Measurements from ENCODE around the gene CEBPG. TPM values are rescaled to one million over a fixed set of nuclear protein-coding genes. Genes with fewer than 3 reads are reported as not detected.

CEBPG gene
- total RNA-seq, 1 experiment from 2014 or later, result 41.5 TPM

DNA sequence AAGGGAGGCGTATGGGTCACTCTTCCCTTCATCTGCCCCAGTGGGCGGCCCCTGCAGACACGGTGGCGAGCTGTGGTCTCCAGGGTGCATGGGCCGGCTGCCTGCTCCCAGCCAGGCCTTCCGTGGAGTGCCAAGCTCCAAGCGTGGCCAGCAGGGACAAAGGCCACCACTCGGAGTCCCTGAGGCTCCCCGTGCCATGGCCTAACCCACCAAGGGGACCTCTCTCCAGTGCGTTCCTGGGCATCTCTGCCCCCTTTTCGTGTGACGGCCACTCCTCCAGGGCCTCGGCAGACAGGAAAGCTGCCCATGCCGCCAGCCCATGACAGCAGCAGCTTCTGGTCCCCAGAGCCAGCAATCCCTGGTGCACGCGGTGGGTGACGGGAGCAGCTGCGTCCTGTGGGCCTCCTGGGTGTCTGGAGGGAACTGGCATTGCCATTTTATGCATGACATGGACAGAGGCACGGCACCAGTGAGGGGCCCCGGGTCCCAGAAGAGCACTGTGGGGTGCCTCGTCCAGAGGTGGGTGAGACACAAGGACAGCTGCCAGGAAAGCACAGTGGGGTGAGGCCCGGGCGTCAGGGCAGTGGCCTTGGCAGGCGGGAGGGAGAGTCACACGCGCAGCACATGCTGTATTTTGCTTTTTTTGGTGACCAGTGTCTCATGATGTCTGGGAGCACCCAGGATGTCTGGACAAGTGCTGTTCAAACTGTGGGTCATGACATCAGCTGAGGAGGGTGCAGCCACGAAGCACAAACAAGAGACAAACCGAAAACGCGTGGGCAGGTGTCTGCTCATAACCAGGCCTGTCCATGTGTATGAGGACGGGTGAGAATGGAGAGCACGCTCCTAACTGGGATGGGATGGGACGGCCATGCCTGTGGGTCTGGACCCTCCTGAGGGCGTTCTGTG is 32.3 kb downstream of the CEBPG start:
- CTCF ChIA-PET, result interaction anchor here (0.5 to 1.3 kb wide), 4 partner anchors 36 to 183 kb away, joined by 3 to 7 read pairs (median 4); no protein-coding TSS in a partner anchor
- intact Hi-C loops (cut with micrococcal nuclease; ENCODE audit: unreplicated experiment) (loop anchor here (2.0 kb wide), 1 partner anchor 165 kb away; no protein-coding TSS in a partner anchor), in situ Hi-C loops (cut with HindIII; ENCODE audit: low pct_unique_long_range_greater_than_20kb, low sequenced_read_pairs) (no loop called here)
- no peaks in the 10 kb centered on the region for H3K9me3 ChIP-seq (ENCODE audit: control insufficient read depth, insufficient read depth, low read depth, low read length)
- H3K4me3 ChIP-seq (ENCODE audit: low read depth in 2 of 2, low read length in 2 of 2), result no peak overlapping the region
- BruUV-seq (replicated peaks), result no TSS peak
- DNase-seq (ENCODE audit: low read depth, low spot score) (no peak), ATAC-seq (no peak)
- TF ChIP-seq SIN3A (IDR thresholded peaks at IDR 0.05; ENCODE audit: borderline replicate concordance, insufficient read depth, low read depth, low read length), result no peak
- TF ChIP-seq, protein P1, sequence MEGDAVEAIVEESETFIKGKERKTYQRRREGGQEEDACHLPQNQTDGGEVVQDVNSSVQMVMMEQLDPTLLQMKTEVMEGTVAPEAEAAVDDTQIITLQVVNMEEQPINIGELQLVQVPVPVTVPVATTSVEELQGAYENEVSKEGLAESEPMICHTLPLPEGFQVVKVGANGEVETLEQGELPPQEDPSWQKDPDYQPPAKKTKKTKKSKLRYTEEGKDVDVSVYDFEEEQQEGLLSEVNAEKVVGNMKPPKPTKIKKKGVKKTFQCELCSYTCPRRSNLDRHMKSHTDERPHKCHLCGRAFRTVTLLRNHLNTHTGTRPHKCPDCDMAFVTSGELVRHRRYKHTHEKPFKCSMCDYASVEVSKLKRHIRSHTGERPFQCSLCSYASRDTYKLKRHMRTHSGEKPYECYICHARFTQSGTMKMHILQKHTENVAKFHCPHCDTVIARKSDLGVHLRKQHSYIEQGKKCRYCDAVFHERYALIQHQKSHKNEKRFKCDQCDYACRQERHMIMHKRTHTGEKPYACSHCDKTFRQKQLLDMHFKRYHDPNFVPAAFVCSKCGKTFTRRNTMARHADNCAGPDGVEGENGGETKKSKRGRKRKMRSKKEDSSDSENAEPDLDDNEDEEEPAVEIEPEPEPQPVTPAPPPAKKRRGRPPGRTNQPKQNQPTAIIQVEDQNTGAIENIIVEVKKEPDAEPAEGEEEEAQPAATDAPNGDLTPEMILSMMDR (IDR thresholded peaks at IDR 0.05), result no peak
- TF ChIP-seq, protein P2, sequence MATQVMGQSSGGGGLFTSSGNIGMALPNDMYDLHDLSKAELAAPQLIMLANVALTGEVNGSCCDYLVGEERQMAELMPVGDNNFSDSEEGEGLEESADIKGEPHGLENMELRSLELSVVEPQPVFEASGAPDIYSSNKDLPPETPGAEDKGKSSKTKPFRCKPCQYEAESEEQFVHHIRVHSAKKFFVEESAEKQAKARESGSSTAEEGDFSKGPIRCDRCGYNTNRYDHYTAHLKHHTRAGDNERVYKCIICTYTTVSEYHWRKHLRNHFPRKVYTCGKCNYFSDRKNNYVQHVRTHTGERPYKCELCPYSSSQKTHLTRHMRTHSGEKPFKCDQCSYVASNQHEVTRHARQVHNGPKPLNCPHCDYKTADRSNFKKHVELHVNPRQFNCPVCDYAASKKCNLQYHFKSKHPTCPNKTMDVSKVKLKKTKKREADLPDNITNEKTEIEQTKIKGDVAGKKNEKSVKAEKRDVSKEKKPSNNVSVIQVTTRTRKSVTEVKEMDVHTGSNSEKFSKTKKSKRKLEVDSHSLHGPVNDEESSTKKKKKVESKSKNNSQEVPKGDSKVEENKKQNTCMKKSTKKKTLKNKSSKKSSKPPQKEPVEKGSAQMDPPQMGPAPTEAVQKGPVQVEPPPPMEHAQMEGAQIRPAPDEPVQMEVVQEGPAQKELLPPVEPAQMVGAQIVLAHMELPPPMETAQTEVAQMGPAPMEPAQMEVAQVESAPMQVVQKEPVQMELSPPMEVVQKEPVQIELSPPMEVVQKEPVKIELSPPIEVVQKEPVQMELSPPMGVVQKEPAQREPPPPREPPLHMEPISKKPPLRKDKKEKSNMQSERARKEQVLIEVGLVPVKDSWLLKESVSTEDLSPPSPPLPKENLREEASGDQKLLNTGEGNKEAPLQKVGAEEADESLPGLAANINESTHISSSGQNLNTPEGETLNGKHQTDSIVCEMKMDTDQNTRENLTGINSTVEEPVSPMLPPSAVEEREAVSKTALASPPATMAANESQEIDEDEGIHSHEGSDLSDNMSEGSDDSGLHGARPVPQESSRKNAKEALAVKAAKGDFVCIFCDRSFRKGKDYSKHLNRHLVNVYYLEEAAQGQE (IDR thresholded peaks at IDR 0.05; ENCODE audit: insufficient read depth in 1 of 2, low read depth in 2 of 2, low read length in 1 of 2), result no peak
- no peak for TF ChIP-seq POLR2AphosphoS5 (IDR thresholded peaks at IDR 0.05; ENCODE audit: low read depth, low read length)
- H3K27ac ChIP-seq (ENCODE audit: low read length), result no peak overlapping the region
- H3K27me3 ChIP-seq (ENCODE audit: control insufficient read depth, insufficient read depth, low read length), result no peaks in the 10 kb centered on the region
- no peaks in the 10 kb centered on the region for H3K4me1 ChIP-seq (ENCODE audit: control insufficient read depth, insufficient read depth, low read length)
- H3K36me3 ChIP-seq (ENCODE audit: control insufficient read depth, insufficient read depth, low read length), result no peaks in the 10 kb centered on the region
- POLR2A ChIA-PET, result no interaction called here

DNA sequence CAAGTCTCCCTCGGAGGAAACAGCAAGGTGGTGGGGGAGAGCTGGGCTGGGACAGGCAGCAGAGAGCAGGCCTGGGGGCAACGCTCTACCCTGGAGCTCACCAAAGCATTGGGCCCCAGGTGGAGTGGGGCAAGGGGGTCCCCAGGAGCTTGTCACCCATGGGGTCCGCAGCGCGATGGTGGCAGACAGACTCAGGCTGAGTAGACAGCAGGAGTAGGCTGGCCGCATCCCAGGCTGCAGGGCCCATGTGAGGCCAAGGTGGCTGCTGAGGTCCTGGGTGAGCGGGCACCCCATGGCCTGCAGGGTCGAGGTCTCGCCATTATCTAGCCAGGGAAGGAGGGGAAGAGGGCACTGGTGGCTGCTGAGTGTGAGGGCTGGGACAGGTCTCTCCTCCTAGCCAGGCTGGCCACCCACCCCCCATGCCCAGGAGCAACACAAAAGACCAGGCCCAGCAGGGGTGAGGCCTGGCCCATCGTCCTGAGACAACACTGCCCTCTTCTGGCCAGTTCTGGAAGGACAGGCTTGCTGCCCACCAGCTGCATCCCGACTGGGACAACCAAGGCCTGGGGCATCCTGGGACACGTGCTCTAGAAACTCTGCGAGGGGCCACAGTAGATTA is 33.1 kb downstream of the CEBPG start:
- CTCF ChIA-PET, result interaction anchor here (0.5 to 1.3 kb wide), 7 partner anchors 13 to 184 kb away, joined by 3 to 7 read pairs (median 5); no protein-coding TSS in a partner anchor
- BruUV-seq (replicated peaks), result no TSS peak
- in situ Hi-C loops (cut with HindIII; ENCODE audit: low pct_unique_long_range_greater_than_20kb, low sequenced_read_pairs), result no loop called here
- no peaks in the 10 kb centered on the region for H3K9me3 ChIP-seq (ENCODE audit: control insufficient read depth, insufficient read depth, low read depth, low read length)
- no peak overlapping the region for H3K27ac ChIP-seq (ENCODE audit: low read length)
- no peak overlapping the region for H3K4me3 ChIP-seq (ENCODE audit: low read depth in 2 of 2, low read length in 2 of 2)
- TF ChIP-seq, protein P1 (IDR thresholded peaks at IDR 0.05), result peak; percentile 98
- TF ChIP-seq TCF7L2 (IDR thresholded peaks at IDR 0.05; ENCODE audit: low read depth, low read length), result no peak
- TF ChIP-seq, protein P2 (IDR thresholded peaks at IDR 0.05; ENCODE audit: insufficient read depth in 1 of 2, low read depth in 2 of 2, low read length in 1 of 2), result 0 out of 4 replicates have a peak, but pooled peaks of 1 of the 2 experiments have one; percentile 63
- H3K4me1 ChIP-seq (ENCODE audit: control insufficient read depth, insufficient read depth, low read length), result no peaks in the 10 kb centered on the region
- ATAC-seq (peak; percentile 86), DNase-seq (ENCODE audit: low read depth, low spot score) (peak; percentile 43)
- no peaks in the 10 kb centered on the region for H3K36me3 ChIP-seq (ENCODE audit: control insufficient read depth, insufficient read depth, low read length)
- no peaks in the 10 kb centered on the region for H3K27me3 ChIP-seq (ENCODE audit: control insufficient read depth, insufficient read depth, low read length)
- intact Hi-C loops (cut with micrococcal nuclease; ENCODE audit: unreplicated experiment), result loop anchor here (2.0 kb wide), 1 partner anchor 166 kb away; no protein-coding TSS in a partner anchor
- POLR2A ChIA-PET, result no interaction called here

All from Panc1 (cell line).